Aorta (tissue), 5 donors: Measurements from ENCODE around the gene PRDM1. TPM values are rescaled to one million over a fixed set of nuclear protein-coding genes. Genes with fewer than 3 reads are reported as not detected.

Experiments
- ATAC-seq: fragments of 200-7000 bp; cut with Tn5 transposase; one replicate; pipeline ENCODE4 v1.9.1; 2022; ENCODE audit warnings: moderate library complexity; ENCODE audit not compliant: low FRiP score
- DNase-seq, 2 donors: peaks; one replicate each; pipeline ENCODE4 v3.0.0-alpha.2; 2020
- H3K27ac ChIP-seq, 2 donors: one replicate each; pipeline ENCODE4 v1.5.1; 2013; ENCODE audit warnings: low read length in 2 of 2, mild to moderate bottlenecking in 2 of 2, moderate library complexity in 2 of 2, control low read depth in 1 of 2, inconsistent platforms in 1 of 2, low read depth in 1 of 2
- H3K27me3 ChIP-seq, 2 donors: one replicate each; pipeline ENCODE4 v1.6.1; 2013; ENCODE audit warnings: control low read depth in 1 of 2, low read length in 1 of 2, mild to moderate bottlenecking in 1 of 2, moderate library complexity in 1 of 2; ENCODE audit not compliant: insufficient read depth in 2 of 2, control insufficient read depth in 1 of 2
- H3K36me3 ChIP-seq, 2 donors: one replicate each; pipeline ENCODE4 v1.6.1; 2013; ENCODE audit warnings: control low read depth in 1 of 2, low read length in 1 of 2, mild to moderate bottlenecking in 1 of 2; ENCODE audit not compliant: insufficient read depth in 2 of 2, control insufficient read depth in 1 of 2
- H3K4me1 ChIP-seq, 2 donors: one replicate each; pipeline ENCODE4 v1.6.1; 2013; ENCODE audit warnings: low read length in 2 of 2, control low read depth in 1 of 2, mild to moderate bottlenecking in 1 of 2, moderate library complexity in 1 of 2; ENCODE audit not compliant: insufficient read depth in 2 of 2, control insufficient read depth in 1 of 2
- H3K4me3 ChIP-seq, 2 donors: one replicate each; pipeline ENCODE4 v1.5.1; 2013; ENCODE audit warnings: low read length in 2 of 2, control low read depth in 1 of 2, mild to moderate bottlenecking in 1 of 2
- H3K9me3 ChIP-seq: one replicate; pipeline ENCODE4 v1.6.1; 2013; ENCODE audit warnings: mild to moderate bottlenecking, low read length; ENCODE audit not compliant: control insufficient read depth
- WGBS, 2 donors: extraction: QIAGEN DNeasy Blood & Tissue Kit; methylation state at CpG; one replicate each; pipeline ENCODE4 v1.1.7; 2013; 5-methylcytosine and 5-hydroxymethylcytosine counted together
- intact Hi-C, 2 donors: fragments of 100-400 bp; cut with DNase I; formaldehyde crosslinking; loops; one replicate each; pipeline versions ENCODE4 v1.14.2 to v1.15.0; 2022
- polyA plus RNA-seq, 2 donors: library from polyadenylated mRNA; stranded (reverse); fragments of 200-250 nt; gene quantifications; one replicate each; pipeline ENCODE4 v1.2.3, GENCODE V29; 2013
- total RNA-seq, 2 donors: library from RNA; stranded (reverse); fragmentation: NEBNext Ultra II Directional; extraction: Animal tissue kit (Norgen Biotek cat#: 25700); gene quantifications; one replicate each; pipeline ENCODE4 v1.2.1, GENCODE V29; 2021
- donor health status: healthy with polysubstance abuse.
- donor health status: Bipolar disorder and iron deficiency.
- donor health status: DM: no; HTN: no; CAD: no.
- donor health status: DM: no; HTN: no; CAD: no.
- donor health status: DM: yes; HTN: yes; CAD: no.

Gene PRDM1
- total and polyA plus RNA-seq, 4 donors: 0.23 to 10.5 (median 3.5) TPM

GRCh38 chr6:106077170-106077569 is 9.0 kb upstream of the PRDM1 start:
- Histone ChIP-seq H3K4me3 (no peak overlapping the region), H3K4me1 (no peaks in the 10 kb centered on the region), H3K9me3 (no peaks in the 10 kb centered on the region), H3K27me3 (no peaks in the 10 kb centered on the region), H3K27ac (no peak overlapping the region), H3K36me3 (no peaks in the 10 kb centered on the region)
- DNase-seq (no peak), ATAC-seq (no peak)
- intact Hi-C loops: no loop called here
- 92 to 96% methylated on average over 3 of the region's 3 CpGs for WGBS, 2 donors

GRCh38 chr6:106077881-106078280 is 8.3 kb upstream of the PRDM1 start:
- no peak for ATAC-seq
- intact Hi-C loops: no loop called here
- Histone ChIP-seq H3K4me3 (no peak overlapping the region), H3K36me3 (no peaks in the 10 kb centered on the region), H3K4me1 (no peaks in the 10 kb centered on the region), H3K9me3 (no peaks in the 10 kb centered on the region), H3K27ac (no peak overlapping the region), H3K27me3 (no peaks in the 10 kb centered on the region)
- WGBS, 2 donors: 18 to 28% methylated on average over 5 of the region's 5 CpGs
- DNase-seq: no peak

DNA sequence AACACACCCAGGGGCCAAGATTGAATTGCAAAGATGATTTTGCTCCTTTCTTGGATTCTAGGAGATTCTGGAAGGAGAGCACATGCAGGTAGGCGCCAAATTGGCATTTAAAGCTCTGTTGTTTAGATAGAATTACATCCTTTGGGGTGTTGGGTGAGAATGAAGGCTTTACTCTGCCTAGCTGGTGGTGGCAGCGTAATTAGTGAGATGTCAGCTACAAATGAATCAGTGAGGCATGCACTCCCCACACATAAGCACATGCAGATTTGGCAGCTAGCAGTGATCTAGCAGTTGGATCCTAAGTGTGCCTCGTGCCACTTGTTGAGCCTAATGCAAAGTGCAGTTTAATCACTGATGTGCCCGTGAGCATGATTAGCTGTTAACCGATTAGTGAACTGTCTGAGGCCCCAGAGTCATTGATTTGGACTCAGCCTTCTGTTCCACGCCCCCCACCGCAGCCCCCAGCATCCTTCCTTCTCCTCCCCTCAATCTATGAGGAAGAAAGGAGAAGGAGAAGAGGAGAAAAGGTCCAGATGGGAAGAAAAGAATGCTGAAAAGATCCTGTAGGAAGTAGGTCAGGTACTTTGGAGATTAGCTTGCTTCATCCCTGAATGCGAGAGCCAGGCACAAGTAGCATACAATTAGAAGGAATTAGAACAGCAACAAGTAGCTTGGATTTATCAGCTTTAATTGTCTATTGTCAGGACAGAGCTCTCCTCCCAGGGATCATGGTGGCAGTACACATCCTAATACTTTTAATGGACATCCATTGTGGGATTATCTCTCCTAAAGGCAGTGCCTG is 6.0 kb upstream of the PRDM1 start:
- no peaks in the 10 kb centered on the region for H3K4me1 ChIP-seq
- no peak for DNase-seq
- no peaks in the 10 kb centered on the region for H3K9me3 ChIP-seq
- H3K27me3 ChIP-seq: no peaks in the 10 kb centered on the region
- 56 to 58% methylated on average over 8 of the region's 8 CpGs for WGBS, 2 donors
- no peak overlapping the region for H3K27ac ChIP-seq
- H3K4me3 ChIP-seq: no peak overlapping the region
- no peaks in the 10 kb centered on the region for H3K36me3 ChIP-seq
- no peak for ATAC-seq
- intact Hi-C loops: no loop called here

GRCh38 chr6:106080763-106081095 is 5.4 kb upstream of the PRDM1 start:
- Histone ChIP-seq H3K27me3 (no peaks in the 10 kb centered on the region), H3K4me3 (no peak overlapping the region), H3K9me3 (no peaks in the 10 kb centered on the region), H3K36me3 (no peaks in the 10 kb centered on the region), H3K27ac (no peak overlapping the region), H3K4me1 (no peaks in the 10 kb centered on the region)
- DNase-seq: no peak
- 82 to 92% methylated on average over 3 of the region's 3 CpGs for WGBS, 2 donors
- no peak for ATAC-seq
- intact Hi-C loops: no loop called here

DNA sequence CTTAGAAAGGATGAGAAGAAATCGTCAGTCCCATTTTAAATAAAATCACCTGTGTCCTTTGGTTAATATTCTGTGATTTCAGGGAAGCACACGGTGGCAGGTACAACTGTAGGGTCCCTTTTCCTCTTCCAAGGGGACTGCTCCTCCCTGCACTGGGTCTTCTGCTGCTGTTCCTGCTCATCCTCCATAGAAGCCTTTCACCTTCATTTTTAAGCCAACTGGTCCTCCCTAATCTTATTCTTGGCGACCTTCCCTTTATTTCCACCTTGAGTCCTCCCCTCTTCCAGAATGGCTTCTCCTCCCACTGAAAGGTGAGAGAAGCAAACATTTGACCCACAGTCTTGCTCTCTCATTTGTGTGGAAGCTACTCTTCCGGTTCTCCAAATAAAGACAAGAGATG is 4.4 kb upstream of the PRDM1 start:
- ATAC-seq (no peak), DNase-seq (no peak)
- Histone ChIP-seq H3K36me3 (no peaks in the 10 kb centered on the region), H3K4me1 (no peaks in the 10 kb centered on the region), H3K27me3 (no peaks in the 10 kb centered on the region), H3K4me3 (no peak overlapping the region), H3K9me3 (no peaks in the 10 kb centered on the region), H3K27ac (no peak overlapping the region)
- 71 to 76% methylated on average over 4 of the region's 4 CpGs for WGBS, 2 donors
- intact Hi-C loops: no loop called here

DNA sequence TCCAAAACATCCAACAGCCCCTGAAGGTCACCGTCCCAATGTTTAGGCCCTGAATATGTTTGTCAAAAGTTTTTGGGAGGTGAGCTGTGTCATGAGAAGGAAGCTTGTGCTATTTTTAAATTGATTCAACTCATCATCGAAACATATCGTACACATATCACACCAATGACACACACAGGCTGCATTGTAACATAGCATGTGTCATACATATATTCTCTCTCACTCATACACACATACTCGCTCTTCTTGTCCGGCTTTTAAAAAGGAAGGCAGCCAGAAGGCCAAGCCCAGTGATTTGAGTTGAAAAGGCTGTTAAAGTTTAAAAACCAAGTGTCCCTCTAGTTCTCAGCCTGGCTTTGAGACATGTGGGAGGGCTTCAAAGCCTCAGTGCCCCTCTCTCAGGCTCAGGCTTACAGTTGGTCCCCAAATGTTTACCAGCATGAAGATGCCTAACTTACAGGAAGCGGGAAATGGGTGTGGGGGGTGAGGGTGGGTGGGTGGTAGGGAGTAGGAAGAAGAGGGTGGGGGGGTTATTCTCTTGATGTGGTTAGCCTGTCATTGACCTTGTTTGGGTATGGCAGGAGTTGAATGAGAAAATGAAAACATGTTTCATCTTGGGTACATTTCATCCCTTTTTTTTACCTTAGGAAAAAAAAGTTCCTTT is 3.3 kb upstream of the PRDM1 start:
- H3K36me3 ChIP-seq: no peaks in the 10 kb centered on the region
- DNase-seq: no peak
- intact Hi-C loops: no loop called here
- ATAC-seq: no peak
- no peak overlapping the region for H3K27ac ChIP-seq
- WGBS, 2 donors: 71 to 73% methylated on average over 6 of the region's 6 CpGs
- H3K4me3 ChIP-seq: no peak overlapping the region
- H3K27me3 ChIP-seq: no peaks in the 10 kb centered on the region
- no peaks in the 10 kb centered on the region for H3K9me3 ChIP-seq
- no peaks in the 10 kb centered on the region for H3K4me1 ChIP-seq

DNA sequence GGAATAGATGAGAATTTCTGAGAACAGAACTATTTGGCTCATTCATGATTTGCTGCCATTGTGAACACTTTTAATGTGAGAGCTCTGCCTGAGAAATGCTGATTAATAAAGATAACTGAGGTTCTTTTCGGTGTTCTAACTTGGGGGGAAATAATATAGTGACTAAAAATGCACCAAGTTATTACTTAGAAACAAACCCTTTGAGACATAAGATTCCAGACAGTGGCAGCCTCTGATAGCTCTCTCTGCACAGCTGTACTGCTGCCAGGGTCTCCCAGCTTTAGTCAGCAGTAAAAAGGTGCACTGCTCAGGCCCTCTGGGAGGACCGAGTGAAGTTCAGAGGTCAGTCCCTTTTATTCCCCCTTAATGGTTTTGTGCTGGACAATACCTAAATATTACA is 2.5 kb upstream of the PRDM1 start:
- H3K4me1 ChIP-seq: no peaks in the 10 kb centered on the region
- 57 to 85% methylated on average over 2 of the region's 2 CpGs for WGBS, 2 donors
- intact Hi-C loops: no loop called here
- ATAC-seq (no peak), DNase-seq (no peak)
- H3K36me3 ChIP-seq: no peaks in the 10 kb centered on the region
- no peak overlapping the region for H3K4me3 ChIP-seq
- no peak overlapping the region for H3K27ac ChIP-seq
- no peaks in the 10 kb centered on the region for H3K27me3 ChIP-seq
- H3K9me3 ChIP-seq: no peaks in the 10 kb centered on the region

DNA sequence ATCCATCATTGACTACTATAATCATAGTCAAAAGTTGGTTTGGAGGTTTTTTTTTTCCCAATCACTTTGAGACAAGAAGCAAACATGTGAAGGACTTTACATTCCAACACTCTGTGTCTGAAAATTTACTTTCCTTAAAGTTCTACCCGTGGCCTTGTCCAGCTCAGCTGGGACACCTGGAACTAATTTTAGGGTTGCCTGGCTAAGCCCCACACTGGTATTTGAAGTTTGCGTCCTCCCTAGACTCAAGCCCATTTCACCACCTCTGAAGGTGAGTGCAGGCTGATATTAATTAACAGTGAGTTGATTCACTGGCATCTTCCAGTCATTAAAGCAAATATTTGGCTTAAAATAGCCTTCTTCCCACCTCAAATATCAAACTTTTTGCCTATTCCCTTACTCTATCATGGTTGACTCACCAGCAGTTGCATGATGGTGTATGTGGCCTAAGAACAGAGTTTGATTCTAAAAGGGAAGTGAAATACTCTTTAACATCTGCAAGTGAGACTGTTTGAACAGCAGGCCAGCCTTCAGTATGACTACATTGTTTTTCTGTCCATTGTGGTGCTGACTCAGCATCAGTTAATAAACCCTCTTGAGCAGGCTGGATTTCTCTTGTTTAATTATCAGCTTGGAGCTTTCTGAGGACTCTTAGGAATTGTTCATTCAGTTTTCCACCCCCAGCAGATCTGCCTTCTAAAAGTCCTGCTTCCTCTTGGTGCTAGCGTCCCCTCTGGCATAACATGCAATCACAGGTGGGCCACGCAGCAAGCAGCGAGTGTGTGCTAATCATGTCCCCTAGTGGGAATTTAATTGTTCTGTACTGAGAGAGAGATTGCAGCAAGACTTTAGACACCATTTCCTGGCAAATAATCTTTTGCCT is 1.8 kb upstream of the PRDM1 start:
- no peaks in the 10 kb centered on the region for H3K4me1 ChIP-seq
- 72 to 73% methylated on average over 5 of the region's 5 CpGs for WGBS, 2 donors
- ATAC-seq: no peak
- no peaks in the 10 kb centered on the region for H3K27me3 ChIP-seq
- no peaks in the 10 kb centered on the region for H3K9me3 ChIP-seq
- no peak overlapping the region for H3K27ac ChIP-seq
- H3K36me3 ChIP-seq: no peaks in the 10 kb centered on the region
- peak in 1 of 2 donors; percentile 57 for DNase-seq
- no peak overlapping the region for H3K4me3 ChIP-seq
- intact Hi-C loops: no loop called here
